NCI-H1436 (cell line): ENCODE data around the gene CRTC3.
"Not testable (repeated sequence)": the region's sequence is repeated elsewhere in the genome, so short reads cannot be mapped to it uniquely, and the experiment has no call there.

ENCODE experiments used
- DNase-seq: peaks from one replicate; lab custom pipeline; 2025; lab: John Stamatoyannopoulos, UW

The CRTC3 gene

DNA sequence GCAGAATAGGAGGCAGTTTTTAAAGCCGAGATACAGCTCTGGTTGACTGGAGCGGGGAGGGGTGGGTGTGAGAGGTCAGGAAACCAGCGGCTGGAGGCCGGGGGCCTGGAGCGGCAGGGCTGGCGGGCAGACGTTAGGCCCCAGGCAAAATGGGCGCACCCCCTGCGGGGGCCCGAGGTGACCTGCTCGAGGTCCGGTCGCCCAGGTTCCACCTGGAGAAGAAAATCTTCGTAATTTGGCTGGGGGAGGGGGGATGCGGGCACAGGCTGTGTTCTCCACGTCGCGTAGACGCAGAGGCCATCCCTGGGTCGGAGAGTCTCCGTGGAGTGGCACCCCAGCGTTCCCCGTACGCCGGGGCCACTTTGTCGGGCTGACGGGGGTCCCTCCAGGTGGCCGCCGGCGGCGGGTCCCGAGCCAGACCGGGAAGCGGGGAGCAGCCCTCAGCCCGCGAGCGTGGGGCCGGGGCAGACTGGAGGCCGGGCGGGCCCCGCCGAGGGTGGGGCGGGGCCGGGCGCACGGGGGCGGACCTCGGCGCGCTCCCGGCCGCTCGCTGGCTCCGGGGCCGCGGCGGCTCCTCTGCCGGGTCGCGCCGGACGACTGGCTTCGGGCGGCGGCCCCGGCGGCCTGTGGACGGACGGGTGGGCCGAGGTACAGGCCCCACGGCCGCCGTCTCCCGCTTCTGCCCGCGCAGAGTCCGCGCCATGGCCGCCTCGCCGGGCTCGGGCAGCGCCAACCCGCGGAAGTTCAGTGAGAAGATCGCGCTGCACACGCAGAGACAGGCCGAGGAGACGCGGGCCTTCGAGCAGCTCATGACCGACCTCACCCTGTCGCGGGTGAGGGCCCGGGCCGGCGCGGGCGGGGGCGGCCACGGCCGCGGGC is at the start of gene CRTC3:
TSS of gene CRTC3 (plus strand) at position 553 of the 879 bp plus-strand sequence. CDS start at position 702, 149 bp downstream.
- peak; percentile 16 for DNase-seq

DNA sequence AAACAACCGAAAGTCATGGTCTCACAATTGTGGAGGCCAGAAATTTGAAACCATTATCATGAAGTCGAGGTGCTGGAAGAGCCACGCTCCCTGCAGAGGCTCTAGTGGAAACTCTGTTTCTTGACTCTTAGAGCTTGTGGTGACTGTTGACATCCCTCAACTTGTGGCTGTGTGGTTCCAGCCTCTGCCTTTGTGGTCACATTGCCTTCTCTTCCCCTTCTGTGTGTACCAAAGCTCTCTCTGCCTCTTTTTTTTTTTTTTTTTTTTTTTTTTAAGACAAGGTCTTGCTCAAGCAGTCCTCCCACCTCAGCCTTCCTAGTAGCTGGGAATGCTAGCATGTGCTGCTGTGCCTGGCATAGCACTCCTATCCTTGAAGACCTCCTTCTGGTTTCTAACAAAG is 48.7 kb upstream of the CRTC3 start:
- no peak for DNase-seq

GRCh38 chr15:90482124-90483011 is 47.4 kb upstream of the CRTC3 start:
- no peak for DNase-seq

DNA sequence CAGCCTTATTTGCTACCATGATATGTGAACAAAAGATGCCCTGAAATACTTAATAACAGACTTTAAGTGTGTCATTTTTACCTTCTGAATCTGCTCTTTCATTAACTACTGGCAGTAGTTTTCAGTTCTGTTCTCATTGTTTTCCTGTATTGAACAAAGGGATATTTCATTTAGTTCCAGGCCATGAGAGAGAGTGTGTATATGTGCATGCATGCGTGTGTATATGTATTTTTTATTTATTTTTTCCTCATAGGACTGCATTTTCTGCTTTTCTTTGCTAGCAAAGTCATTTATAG is 46.8 kb upstream of the CRTC3 start:
- DNase-seq: no peak

DNA sequence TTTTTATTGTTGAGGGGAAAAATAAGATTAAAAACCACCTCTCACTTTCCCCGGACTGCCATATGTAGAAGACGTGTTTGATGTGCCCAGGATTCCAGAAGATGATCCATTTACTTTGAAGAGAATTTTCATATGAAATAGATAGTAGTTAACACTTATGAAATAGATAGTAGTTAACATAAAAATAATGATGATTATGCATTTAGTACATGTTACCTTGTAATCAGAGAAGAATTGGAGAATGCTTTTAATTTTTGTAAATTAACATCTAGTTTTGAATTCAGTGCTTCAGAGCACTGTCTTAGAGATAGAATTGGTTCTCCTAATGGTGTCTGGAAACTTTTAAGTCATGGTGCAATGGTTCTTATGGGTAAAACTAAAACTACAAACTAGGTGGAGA is 46.1 kb upstream of the CRTC3 start:
- no peak for DNase-seq

- DNase-seq: no peak
Observed at GRCh38 chr15:90487186-90487585, 42.5 kb upstream of the CRTC3 start.

DNA sequence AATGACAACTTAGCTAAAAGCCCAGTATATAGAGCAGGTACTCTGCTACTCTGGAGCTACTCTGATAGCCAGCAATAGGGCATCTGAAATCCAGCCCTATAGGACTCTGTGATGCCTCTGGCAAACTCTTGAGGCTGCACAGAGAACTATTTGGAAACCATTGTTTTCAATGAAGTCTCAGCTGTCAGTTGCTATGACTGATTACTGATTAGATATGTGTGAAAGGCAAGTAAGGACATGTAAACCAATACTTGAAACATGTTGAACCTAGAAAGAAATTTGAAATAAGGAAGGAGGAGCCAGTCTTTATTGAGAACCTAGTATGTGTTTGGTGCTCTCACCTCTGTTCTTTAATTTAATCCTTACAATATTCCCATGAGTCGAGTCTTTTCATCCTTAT is 40.2 kb upstream of the CRTC3 start:
- no peak for DNase-seq

GRCh38 chr15:90489944-90490343 is 39.8 kb upstream of the CRTC3 start:
- no peak for DNase-seq

GRCh38 chr15:90493647-90494046 is 36.1 kb upstream of the CRTC3 start:
- DNase-seq: no peak

DNA sequence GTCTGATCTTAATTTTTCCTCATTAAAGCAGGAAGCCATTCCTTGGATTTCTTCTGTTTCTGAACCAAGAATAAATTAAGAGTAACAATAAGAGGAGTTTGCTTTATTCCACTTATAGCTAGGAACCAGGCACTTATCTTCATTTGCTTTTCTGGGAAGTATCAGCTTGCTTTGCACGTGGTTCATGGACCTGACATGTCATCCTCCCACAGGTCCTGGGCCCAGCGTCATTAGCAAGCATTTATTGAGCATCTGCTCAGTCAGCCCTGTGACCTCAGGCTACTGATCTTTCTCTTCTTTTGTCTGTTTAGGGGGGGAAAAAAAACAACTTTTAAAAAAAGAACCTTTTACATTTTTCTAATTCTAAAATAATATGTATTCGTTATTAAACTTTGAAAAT is 34.7 kb upstream of the CRTC3 start:
- no peak for DNase-seq

DNA sequence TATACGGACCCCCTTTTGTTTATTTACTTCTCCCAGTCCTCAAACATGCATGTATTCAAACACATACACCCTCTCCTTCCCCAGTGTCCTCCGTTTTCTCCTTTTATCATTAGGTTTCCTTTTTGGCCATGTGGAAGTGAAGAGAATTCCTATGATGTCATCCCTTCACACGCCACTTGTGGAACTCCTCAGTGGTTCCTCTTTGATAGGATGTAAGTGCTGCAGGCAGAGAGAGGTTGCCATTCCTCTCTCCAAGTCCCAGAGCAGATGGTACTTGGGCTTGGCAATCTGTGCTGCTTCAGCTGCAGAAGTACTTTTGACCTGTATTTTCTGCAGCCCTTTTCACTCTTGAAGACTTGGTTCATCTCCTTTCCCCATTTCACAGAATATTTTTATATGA is 32.9 kb upstream of the CRTC3 start:
- no peak for DNase-seq

DNA sequence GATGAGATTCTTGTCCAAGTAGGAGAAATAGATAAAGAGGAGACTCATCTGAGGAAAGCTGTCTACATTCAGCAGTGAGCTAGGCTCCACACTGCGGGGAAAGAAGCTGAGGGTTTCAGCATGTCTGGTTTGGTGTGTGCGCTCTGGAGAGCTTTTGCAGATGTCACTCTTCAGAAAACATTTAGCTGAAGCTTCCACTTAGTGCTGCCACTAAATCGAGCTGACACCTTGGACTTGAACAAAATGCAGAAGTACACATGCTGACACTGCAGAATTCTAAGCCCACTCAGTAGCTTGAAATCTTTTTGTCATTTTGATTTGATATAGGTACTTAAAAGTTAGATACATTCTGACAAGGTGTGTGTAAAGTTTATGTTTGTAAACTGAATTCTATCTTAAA is 32.3 kb upstream of the CRTC3 start:
- no peak for DNase-seq

- DNase-seq: no peak
Observed at GRCh38 chr15:90497912-90498311, 31.8 kb upstream of the CRTC3 start.

GRCh38 chr15:90500171-90500570 is 29.6 kb upstream of the CRTC3 start:
- no peak for DNase-seq

DNA sequence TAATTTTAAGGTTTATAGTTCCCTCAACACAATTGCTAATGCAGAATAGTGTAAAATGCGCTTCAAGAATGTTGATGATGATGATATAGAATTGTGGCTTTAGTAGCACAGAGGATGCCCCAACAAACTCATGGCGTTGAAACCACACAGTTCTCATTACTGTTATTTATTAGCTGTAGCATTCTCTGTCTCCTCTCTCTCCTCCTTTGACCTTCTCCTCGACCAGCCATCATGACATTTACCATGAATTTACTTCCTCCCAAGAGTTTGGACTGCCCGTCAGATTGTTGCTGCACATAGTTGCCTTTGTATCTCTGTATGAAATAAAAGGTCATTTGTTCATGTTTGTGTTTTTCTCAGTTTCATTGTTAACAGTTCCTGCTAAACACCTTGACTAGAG is 27.8 kb upstream of the CRTC3 start:
- DNase-seq: no peak

DNA sequence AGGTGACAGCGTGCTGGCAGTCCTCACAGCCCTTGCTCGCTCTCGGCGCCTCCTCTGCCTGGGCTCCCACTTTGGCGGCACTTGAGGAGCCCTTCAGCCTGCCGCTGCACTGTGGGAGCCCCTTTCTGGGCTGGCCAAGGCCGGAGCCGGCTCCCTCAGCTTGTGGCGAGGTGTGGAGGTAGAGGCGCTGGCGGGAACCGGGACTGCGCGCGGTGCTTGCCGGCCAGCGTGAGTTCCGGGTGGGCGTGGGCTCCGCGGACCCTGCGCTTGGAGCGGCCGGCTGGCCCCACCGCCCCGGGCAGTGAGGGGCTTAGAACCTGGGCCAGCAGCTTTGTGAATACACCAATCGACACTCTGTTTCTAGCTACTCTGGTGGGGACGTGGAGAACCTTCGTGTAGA is 18.9 kb upstream of the CRTC3 start:
- DNase-seq: not testable (repeated sequence)

DNA sequence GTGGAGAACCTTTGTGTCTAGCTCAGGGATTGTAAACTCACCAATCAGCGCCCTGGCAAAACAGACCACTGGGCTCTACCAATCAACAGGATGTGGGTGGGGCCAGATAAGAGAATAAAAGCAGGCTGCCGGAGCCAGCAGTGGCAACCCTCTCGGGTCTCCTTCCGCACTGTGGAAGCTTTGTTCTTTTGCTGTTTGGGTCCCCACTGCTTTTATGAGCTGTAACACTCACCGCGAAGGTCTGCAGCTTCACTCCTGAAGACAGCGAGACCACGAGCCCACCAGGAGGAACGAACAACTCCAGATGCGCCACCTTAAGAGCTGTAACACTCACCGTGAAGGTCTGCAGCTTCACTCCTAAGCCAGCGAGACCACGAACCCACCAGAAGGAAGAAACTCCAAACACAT is 18.5 kb upstream of the CRTC3 start:
- DNase-seq: not testable (repeated sequence)

DNA sequence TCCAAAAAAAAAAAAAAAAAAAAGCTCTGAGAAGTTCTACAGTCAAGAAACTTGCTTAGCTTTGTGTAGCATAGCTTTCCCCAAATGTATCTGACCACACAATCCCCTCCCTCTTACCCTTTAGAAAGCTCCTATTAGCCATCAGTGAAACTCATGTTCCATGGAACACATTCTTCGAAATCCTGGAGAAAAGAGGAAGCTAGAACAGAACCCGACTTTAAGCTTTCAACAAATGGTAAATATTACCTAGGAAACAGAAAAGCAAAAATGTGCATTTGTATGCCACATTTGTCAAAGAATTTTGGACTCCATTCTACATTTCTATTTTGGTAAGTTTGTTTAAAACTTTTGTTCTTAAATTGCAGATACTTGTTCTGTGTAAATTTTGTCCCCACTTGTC is 17.4 kb upstream of the CRTC3 start:
- no peak for DNase-seq

- DNase-seq: no peak
Observed at GRCh38 chr15:90512981-90513380, 16.7 kb upstream of the CRTC3 start.

- no peak for DNase-seq
Observed at GRCh38 chr15:90513448-90513847, 16.3 kb upstream of the CRTC3 start.

DNA sequence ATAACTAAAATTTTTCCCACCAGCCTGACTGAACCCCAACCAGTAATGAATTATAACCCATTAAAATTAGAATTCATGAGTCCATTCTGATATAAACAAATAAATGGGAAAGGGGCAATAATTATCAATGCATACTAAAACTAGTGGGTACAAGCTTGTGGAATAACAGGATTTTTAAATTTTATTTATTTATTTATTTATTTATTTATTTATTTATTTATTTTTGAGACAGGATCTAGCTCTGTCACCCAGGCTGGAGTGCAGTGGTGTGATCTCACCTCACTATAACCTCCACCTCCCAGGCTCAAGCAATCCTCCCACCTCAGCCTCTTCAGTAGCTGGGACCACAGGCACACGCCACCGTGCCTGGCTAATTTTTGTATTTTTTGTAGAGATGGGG is 15.8 kb upstream of the CRTC3 start:
- DNase-seq: not testable (repeated sequence)

DNA sequence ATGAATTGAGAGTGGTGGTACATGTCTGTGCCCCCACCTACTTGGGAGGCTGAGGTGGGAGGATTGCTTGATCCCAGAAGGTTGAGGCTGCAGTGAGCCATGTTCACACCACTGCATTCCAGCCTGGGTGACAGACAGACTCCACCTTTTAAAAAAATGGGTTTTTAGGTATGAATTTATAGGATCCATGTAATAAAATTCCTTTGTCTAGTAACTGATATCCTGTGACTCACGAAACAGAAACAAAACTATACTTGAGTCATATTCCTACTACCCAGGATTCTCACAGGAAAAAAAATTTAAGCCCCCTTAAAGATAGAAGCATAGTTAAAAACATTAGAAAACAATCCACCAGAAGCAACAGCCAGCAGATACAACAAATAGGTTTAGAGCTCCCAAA is 10.0 kb upstream of the CRTC3 start:
- no peak for DNase-seq

DNA sequence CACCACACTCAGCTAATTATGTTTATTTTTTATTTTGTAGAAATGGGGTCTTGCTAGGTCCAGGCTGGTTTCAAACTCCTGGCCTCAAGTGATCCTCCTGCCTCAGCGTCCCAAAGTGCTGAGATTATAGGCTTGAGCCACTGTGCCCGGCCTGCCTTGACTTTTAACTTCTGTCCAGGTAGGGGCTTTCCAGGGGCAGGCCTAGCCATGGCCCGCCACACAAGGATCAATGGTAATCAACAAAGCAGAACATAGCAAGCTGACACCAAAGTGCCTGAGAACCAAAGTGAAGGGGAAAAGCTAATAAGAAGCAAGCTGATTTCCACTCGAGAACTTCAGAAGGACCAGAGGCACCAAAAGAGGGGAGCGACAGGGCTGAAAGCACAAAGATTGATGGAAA is 9.4 kb upstream of the CRTC3 start:
- no peak for DNase-seq
